ENCODE results near the gene ZKSCAN7. TPM values are rescaled to one million over a fixed set of nuclear protein-coding genes. Genes with fewer than 3 reads are reported as not detected.

ZKSCAN7 gene
- total and polyA plus RNA-seq, 2 of the 8 experiments (the other 6 are each of a cell fraction or from before 2014, with no cell fraction given) = 5.5 to 8.5 TPM

DNA sequence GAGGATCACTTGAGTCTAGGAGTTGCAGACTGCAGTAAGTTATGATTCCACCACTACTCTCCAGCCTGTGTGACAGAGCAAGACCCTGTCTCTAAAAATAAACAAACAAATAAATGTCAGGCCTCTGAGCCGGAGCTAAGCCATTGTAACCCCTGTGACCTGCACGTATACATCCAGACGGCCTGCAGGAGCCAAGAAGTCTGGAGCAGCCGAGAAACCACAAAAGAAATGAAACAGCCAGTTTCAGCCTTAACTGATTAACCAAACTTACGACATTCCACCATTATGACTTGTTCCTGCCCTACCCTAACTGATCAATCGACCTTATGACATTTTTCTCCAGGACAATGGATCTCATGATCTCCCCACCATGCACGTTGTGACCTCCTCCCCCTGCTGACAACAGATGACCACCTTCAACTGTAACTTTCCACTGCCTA lies 32.5 kb upstream of the ZKSCAN7 start (continued):
- no peak for TF ChIP-seq HDAC6 (IDR thresholded peaks at IDR 0.05; ENCODE audit: low read depth, low read length)
- no peak for TF ChIP-seq TAF1 (IDR thresholded peaks at IDR 0.05; ENCODE audit: low read depth, low read length)
- no peak for TF ChIP-seq SP1 (IDR thresholded peaks at IDR 0.05; ENCODE audit: low read depth, low read length)
